Caki2 (cell line): ENCODE data around the gene RTTN. TPM values are rescaled to one million over a fixed set of nuclear protein-coding genes. Genes with fewer than 3 reads are reported as not detected.
"Not testable (repeated sequence)": the region's sequence is repeated elsewhere in the genome, so short reads cannot be mapped to it uniquely, and the experiment has no call there.

Source experiments
- DNase-seq: peaks from one replicate; pipeline ENCODE4 v3.0.0-alpha.2; 2015; ENCODE audit warnings: low read depth
- in situ Hi-C: cut with HindIII; loops from 2 replicates; pipeline ENCODE4 v1.10.0; 2016; ENCODE audit warnings: low sequenced_read_pairs, low pct_unique_long_range_greater_than_20kb, mixed read lengths
- total RNA-seq: library from RNA; depleted of rRNA; stranded (reverse); fragments of >200 nt; shearing (Covaris generic); gene quantifications from 2 replicates; pipeline ENCODE4 v1.2.3, GENCODE V29; 2014; ENCODE audit warnings: low replicate concordance

RTTN gene
- total RNA-seq, 1 experiment from 2014 or later = 1.7 TPM

- DNase-seq = no peak
- in situ Hi-C loops = no loop called here
These were observed 83.6 kb downstream of the RTTN start for GRCh38 chr18:70121842-70122241.

GRCh38 chr18:70116949-70117348, 88.5 kb downstream of the RTTN start:
- no peak for DNase-seq
- in situ Hi-C loops = no loop called here

GRCh38 chr18:70113511-70113910, 92.0 kb downstream of the RTTN start:
- in situ Hi-C loops = no loop called here
- no peak for DNase-seq

GRCh38 chr18:70110678-70111077, 94.8 kb downstream of the RTTN start:
- in situ Hi-C loops = no loop called here
- no peak for DNase-seq

GRCh38 chr18:70107091-70107490, 98.4 kb downstream of the RTTN start:
- no peak for DNase-seq
- in situ Hi-C loops = no loop called here

GRCh38 chr18:70102854-70103253, 102.6 kb downstream of the RTTN start:
- in situ Hi-C loops, DNase-seq: not testable (repeated sequence)

GRCh38 chr18:70089858-70090257, 115.6 kb downstream of the RTTN start:
- in situ Hi-C loops = no loop called here
- DNase-seq = no peak

GRCh38 chr18:70086085-70086484, 119.4 kb downstream of the RTTN start:
- DNase-seq = no peak
- in situ Hi-C loops = no loop called here

- no peak for DNase-seq
- in situ Hi-C loops = no loop called here
These were observed 119.8 kb downstream of the RTTN start for GRCh38 chr18:70085641-70086040.

- no peak for DNase-seq
- in situ Hi-C loops = no loop called here
These were observed 123.1 kb downstream of the RTTN start for GRCh38 chr18:70082430-70082829.

- DNase-seq = no peak
- in situ Hi-C loops = no loop called here
These were observed 127.4 kb downstream of the RTTN start for GRCh38 chr18:70078106-70078505.

- DNase-seq = no peak
- in situ Hi-C loops = no loop called here
These were observed 129.6 kb downstream of the RTTN start for GRCh38 chr18:70075906-70076305.

- no peak for DNase-seq
- in situ Hi-C loops = no loop called here
These were observed 131.4 kb downstream of the RTTN start for GRCh38 chr18:70074116-70074515.

GRCh38 chr18:70073432-70073831, 132.1 kb downstream of the RTTN start:
- in situ Hi-C loops = no loop called here
- DNase-seq = no peak

GRCh38 chr18:70072678-70073077, 132.8 kb downstream of the RTTN start:
- in situ Hi-C loops = no loop called here
- no peak for DNase-seq

- in situ Hi-C loops = no loop called here
- no peak for DNase-seq
These were observed 135.5 kb downstream of the RTTN start for GRCh38 chr18:70069965-70070364.

GRCh38 chr18:70069382-70069781, 136.1 kb downstream of the RTTN start:
- in situ Hi-C loops = no loop called here
- DNase-seq = no peak

- no peak for DNase-seq
- in situ Hi-C loops = no loop called here
These were observed 136.5 kb downstream of the RTTN start for GRCh38 chr18:70068981-70069380.

GRCh38 chr18:70059684-70060083, 145.8 kb downstream of the RTTN start:
- DNase-seq = no peak
- in situ Hi-C loops = no loop called here

GRCh38 chr18:70058916-70059315, 146.6 kb downstream of the RTTN start:
- no peak for DNase-seq
- in situ Hi-C loops = no loop called here
